ENCODE data around the gene ERVK3-1. TPM values are rescaled to one million over a fixed set of nuclear protein-coding genes. Genes with fewer than 3 reads are reported as not detected.
"Not testable (repeated sequence)": the region's sequence is repeated elsewhere in the genome, so short reads cannot be mapped to it uniquely, and the experiment has no call there.

ERVK3-1 gene
- total RNA-seq, 2 donors from 2014 or later = 70.8 to 73.5 TPM

GRCh38 chr19:58279042-58279924, 25.9 kb upstream of the ERVK3-1 start:
- peaks cover 17 to 47% of the 10 kb centered on the region in 2 donors for H3K36me3 Mint-ChIP-seq (ENCODE audit: insufficient read depth in 2 of 2)

GRCh38 chr19:58279925-58280316, 25.3 kb upstream of the ERVK3-1 start:
- DNase-seq (no peak), ATAC-seq (replicated peaks in 1 of 2) (no peak)
- H3K9me3 Mint-ChIP-seq = peaks cover 3% of the 10 kb centered on the region in 2 donors
- peaks cover 15 to 45% of the 10 kb centered on the region in 2 donors for H3K36me3 Mint-ChIP-seq (ENCODE audit: insufficient read depth in 2 of 2)
- peak overlapping the region; percentile 72 to 96 for H3K4me3 Mint-ChIP-seq
- no peaks in the 10 kb centered on the region for H3K27me3 Mint-ChIP-seq (ENCODE audit: low read depth)
- peak overlapping the region; percentile 71 for H3K27ac Mint-ChIP-seq
- H3K4me1 Mint-ChIP-seq (ENCODE audit: low read depth) = peaks cover 33% of the 10 kb centered on the region

More at GRCh38 chr19:58279042-58279924, 25.9 kb upstream of the ERVK3-1 start:
- Mint-ChIP-seq H3K27me3 (ENCODE audit: low read depth) (no peaks in the 10 kb centered on the region), H3K4me3 (peak overlapping the region; percentile 72 to 96), H3K27ac (peak overlapping the region; percentile 71), H3K4me1 (ENCODE audit: low read depth) (peaks cover 33% of the 10 kb centered on the region), H3K9me3 (peaks cover 3 to 5% of the 10 kb centered on the region in 2 donors)
- DNase-seq = peak; percentile 68 to 70
- peak; percentile 15 to 35 for ATAC-seq (replicated peaks in 1 of 2)

DNA sequence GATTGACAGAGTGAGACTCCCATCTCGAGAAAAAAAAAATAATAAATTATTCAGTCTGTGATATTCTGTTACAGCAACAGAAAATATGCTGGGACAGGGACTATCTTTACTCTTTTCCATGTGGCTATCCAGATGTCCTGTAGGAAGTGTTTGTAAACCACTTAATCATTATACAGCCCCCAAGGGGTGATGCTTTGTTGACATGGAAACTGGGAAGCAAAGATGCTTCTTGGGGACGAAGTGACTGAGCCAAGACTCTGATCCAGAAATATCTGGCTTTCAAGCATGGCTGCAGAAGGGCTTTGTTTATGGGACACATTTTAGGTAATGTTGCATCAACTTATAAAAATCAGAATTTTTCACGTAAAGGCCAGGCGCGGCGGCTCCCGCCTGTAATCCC, 21.0 kb upstream of the ERVK3-1 start:
- H3K36me3 Mint-ChIP-seq (ENCODE audit: insufficient read depth in 2 of 2) = peaks cover 20 to 45% of the 10 kb centered on the region in 2 donors
- no peak overlapping the region for H3K27ac Mint-ChIP-seq
- no peaks in the 10 kb centered on the region for H3K27me3 Mint-ChIP-seq (ENCODE audit: low read depth)
- no peak for ATAC-seq (replicated peaks in 1 of 2)
- H3K4me3 Mint-ChIP-seq = no peak overlapping the region
- DNase-seq = no peak
- H3K4me1 Mint-ChIP-seq (ENCODE audit: low read depth) = peaks cover 27% of the 10 kb centered on the region
- no peaks in the 10 kb centered on the region for H3K9me3 Mint-ChIP-seq

DNA sequence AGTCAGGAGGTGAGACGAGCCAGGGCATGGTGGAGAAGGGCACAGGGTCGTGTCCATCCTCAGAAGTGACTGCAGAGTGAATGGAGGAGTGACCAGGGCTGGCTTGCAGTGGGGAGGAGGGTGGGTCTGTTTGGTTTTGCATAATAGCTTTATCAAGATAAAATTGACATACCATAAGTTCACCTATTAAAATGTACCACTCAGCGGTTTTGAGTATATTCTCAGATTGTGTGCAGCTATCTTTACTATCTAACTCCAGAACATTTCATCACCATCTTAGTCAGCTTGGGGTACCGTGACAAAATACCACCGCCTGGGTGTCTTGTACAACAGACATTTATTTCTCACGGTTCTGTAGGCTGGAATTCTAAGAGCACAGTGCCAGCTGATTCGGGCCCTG, 13.2 kb upstream of the ERVK3-1 start:
- Mint-ChIP-seq H3K4me1 (ENCODE audit: low read depth) (no peaks in the 10 kb centered on the region), H3K36me3 (ENCODE audit: insufficient read depth in 2 of 2) (peaks cover 44 to 73% of the 10 kb centered on the region in 2 donors), H3K9me3 (peaks cover 19 to 22% of the 10 kb centered on the region in 2 donors), H3K27me3 (ENCODE audit: low read depth) (no peaks in the 10 kb centered on the region), H3K27ac (no peak overlapping the region), H3K4me3 (no peak overlapping the region)
- DNase-seq = no peak
- ATAC-seq (replicated peaks in 1 of 2) = no peak

GRCh38 chr19:58294743-58295374, 10.3 kb upstream of the ERVK3-1 start:
- Mint-ChIP-seq H3K36me3 (ENCODE audit: insufficient read depth in 2 of 2) (peaks cover 41 to 78% of the 10 kb centered on the region in 2 donors), H3K27ac (no peak overlapping the region), H3K9me3 (peaks cover 19 to 22% of the 10 kb centered on the region in 2 donors), H3K4me1 (ENCODE audit: low read depth) (no peaks in the 10 kb centered on the region), H3K27me3 (ENCODE audit: low read depth) (no peaks in the 10 kb centered on the region), H3K4me3 (no peak overlapping the region)
- no peak for DNase-seq
- no peak for ATAC-seq (replicated peaks in 1 of 2)

DNA sequence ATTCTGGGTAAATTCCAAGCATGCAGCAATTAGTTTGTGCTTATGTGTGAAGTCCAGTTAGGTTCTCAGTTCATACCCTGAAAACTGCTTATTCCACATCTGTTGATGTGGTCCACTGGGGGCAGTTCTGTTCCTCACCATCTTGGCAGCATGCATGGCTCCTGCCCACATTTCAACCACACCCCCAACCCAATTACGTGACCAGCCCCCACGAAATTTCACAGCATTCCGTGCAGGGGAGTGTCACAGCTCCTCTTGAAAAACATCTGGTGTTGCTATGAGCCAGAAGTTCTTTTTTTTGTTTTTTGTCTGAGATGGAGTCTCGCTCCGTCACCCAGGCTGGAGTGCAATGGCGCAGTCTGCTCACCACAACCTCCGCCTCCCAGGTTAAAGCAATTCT, 9.1 kb upstream of the ERVK3-1 start:
- H3K4me1 Mint-ChIP-seq (ENCODE audit: low read depth) = no peaks in the 10 kb centered on the region
- DNase-seq (no peak), ATAC-seq (replicated peaks in 1 of 2) (no peak)
- H3K27me3 Mint-ChIP-seq (ENCODE audit: low read depth) = no peaks in the 10 kb centered on the region
- peaks cover 22% of the 10 kb centered on the region in 2 donors for H3K9me3 Mint-ChIP-seq
- H3K4me3 Mint-ChIP-seq = no peak overlapping the region
- H3K36me3 Mint-ChIP-seq (ENCODE audit: insufficient read depth in 2 of 2) = peaks cover 42 to 75% of the 10 kb centered on the region in 2 donors
- H3K27ac Mint-ChIP-seq = no peak overlapping the region

DNA sequence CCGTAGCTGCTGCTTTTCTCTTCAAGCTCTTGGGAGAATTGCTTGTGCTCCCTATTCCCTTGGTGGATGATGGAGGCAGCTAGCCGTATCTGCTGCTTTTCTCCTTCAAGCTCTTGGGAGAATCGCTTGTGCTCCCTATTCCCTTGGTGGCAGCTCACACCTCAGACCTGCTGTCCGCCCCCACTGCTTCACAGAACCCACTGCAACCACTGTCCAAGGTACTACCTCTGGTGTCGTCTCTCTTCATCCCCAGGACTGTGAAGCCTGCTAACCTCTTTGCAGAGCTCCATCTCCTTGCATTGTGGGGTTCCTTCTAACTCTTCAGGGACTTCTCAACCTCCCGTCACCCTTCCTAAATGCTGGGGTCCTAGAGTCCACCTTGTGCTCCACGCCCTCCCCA, 4.6 kb upstream of the ERVK3-1 start:
- DNase-seq = no peak
- Mint-ChIP-seq H3K9me3 (peaks cover 0 to 3% of the 10 kb centered on the region in 2 donors), H3K27ac (no peak overlapping the region), H3K4me3 (no peak overlapping the region), H3K4me1 (ENCODE audit: low read depth) (peaks cover 15% of the 10 kb centered on the region), H3K36me3 (ENCODE audit: insufficient read depth in 2 of 2) (peaks cover 15 to 48% of the 10 kb centered on the region in 2 donors), H3K27me3 (ENCODE audit: low read depth) (no peaks in the 10 kb centered on the region)
- no peak for ATAC-seq (replicated peaks in 1 of 2)

DNA sequence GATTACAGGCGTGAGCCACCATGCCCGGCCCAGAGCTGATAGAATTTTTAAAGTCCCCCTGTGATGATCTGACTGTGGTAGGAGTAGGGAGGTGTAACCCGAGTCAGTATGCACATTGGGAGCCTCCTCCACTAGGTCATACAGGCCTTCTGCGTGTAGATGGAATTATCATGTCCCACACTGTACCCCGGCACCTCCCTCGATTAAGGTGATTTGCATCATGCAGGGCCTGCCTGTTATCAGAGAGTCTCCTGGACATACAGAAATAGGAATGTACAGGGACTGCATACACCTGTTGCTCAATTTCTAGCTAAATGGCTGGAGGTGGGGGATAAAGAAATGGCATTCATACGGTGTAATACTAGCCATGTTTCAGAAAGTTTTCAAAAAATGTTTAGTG, 922 bp upstream of the ERVK3-1 start:
- Mint-ChIP-seq H3K36me3 (ENCODE audit: insufficient read depth in 2 of 2) (peaks cover 19 to 40% of the 10 kb centered on the region in 2 donors), H3K4me3 (peak overlapping the region; percentile 91 to 98), H3K9me3 (peaks cover 0 to 3% of the 10 kb centered on the region in 2 donors), H3K4me1 (ENCODE audit: low read depth) (peaks cover 49% of the 10 kb centered on the region), H3K27ac (peak overlapping the region; percentile 85), H3K27me3 (ENCODE audit: low read depth) (no peaks in the 10 kb centered on the region)
- ATAC-seq (replicated peaks in 1 of 2) (no peak), DNase-seq (no peak)

GRCh38 chr19:58304748-58305064, 471 bp upstream of the ERVK3-1 start:
- peak; percentile 1 to 4 for ATAC-seq (replicated peaks in 1 of 2)
- DNase-seq = no peak
- peak overlapping the region; percentile 85 for H3K27ac Mint-ChIP-seq
- peaks cover 0 to 3% of the 10 kb centered on the region in 2 donors for H3K9me3 Mint-ChIP-seq
- peak overlapping the region; percentile 91 to 98 for H3K4me3 Mint-ChIP-seq
- no peaks in the 10 kb centered on the region for H3K27me3 Mint-ChIP-seq (ENCODE audit: low read depth)
- peaks cover 21 to 42% of the 10 kb centered on the region in 2 donors for H3K36me3 Mint-ChIP-seq (ENCODE audit: insufficient read depth in 2 of 2)
- H3K4me1 Mint-ChIP-seq (ENCODE audit: low read depth) = peaks cover 53% of the 10 kb centered on the region

DNA sequence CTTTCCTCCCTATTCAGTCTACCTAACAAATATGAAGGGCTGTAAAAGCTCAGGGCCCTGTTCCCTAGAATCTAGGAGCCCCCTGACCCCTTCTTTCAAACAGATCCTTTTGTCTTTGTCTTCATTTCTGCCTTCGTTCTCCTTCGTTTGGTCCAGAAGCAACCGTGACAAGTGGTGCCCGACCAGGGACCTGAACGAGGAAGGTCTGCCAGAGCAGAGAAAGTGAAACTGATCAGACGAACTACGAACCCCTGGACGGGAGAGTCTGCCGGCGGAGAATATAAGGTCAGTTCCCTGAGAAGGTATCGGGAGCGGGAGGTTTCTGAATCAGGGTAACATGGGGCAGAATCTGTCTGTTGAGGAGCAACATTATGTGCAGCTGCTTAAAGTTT, 751 bp downstream of the ERVK3-1 start:
- Mint-ChIP-seq H3K9me3 (no peaks in the 10 kb centered on the region), H3K27me3 (ENCODE audit: low read depth) (no peaks in the 10 kb centered on the region), H3K4me1 (ENCODE audit: low read depth) (peaks cover 61% of the 10 kb centered on the region), H3K4me3 (peak overlapping the region; percentile 91 to 98), H3K36me3 (ENCODE audit: insufficient read depth in 2 of 2) (peaks cover 15 to 41% of the 10 kb centered on the region in 2 donors), H3K27ac (peak overlapping the region; percentile 85)
- no peak for DNase-seq
- ATAC-seq (replicated peaks in 1 of 2) = no peak

GRCh38 chr19:58307736-58308135, 2.6 kb downstream of the ERVK3-1 start:
- peaks cover 64% of the 10 kb centered on the region for H3K4me1 Mint-ChIP-seq (ENCODE audit: low read depth)
- H3K4me3 Mint-ChIP-seq = peak overlapping the region; percentile 21 to 24
- no peak for ATAC-seq (replicated peaks in 1 of 2)
- H3K27ac Mint-ChIP-seq = no peak overlapping the region
- H3K9me3 Mint-ChIP-seq = no peaks in the 10 kb centered on the region
- DNase-seq = no peak
- peaks cover 23 to 51% of the 10 kb centered on the region in 2 donors for H3K36me3 Mint-ChIP-seq (ENCODE audit: insufficient read depth in 2 of 2)
- H3K27me3 Mint-ChIP-seq (ENCODE audit: low read depth) = no peaks in the 10 kb centered on the region

- not testable (repeated sequence) for H3K4me3 Mint-ChIP-seq; H3K9me3 Mint-ChIP-seq; H3K27ac Mint-ChIP-seq; DNase-seq; H3K27me3 Mint-ChIP-seq (ENCODE audit: low read depth); ATAC-seq (replicated peaks in 1 of 2)
- Mint-ChIP-seq H3K36me3 (ENCODE audit: insufficient read depth in 2 of 2) (peaks cover 29 to 55% of the 10 kb centered on the region in 2 donors), H3K4me1 (ENCODE audit: low read depth) (peaks cover 49% of the 10 kb centered on the region)
These were observed 5.5 kb downstream of the ERVK3-1 start for GRCh38 chr19:58310685-58311084.

GRCh38 chr19:58311345-58311865, 6.2 kb downstream of the ERVK3-1 start:
- Mint-ChIP-seq H3K27me3 (ENCODE audit: low read depth) (no peaks in the 10 kb centered on the region), H3K4me3 (no peak overlapping the region), H3K9me3 (no peaks in the 10 kb centered on the region), H3K27ac (peak overlapping the region; percentile 6), H3K36me3 (ENCODE audit: insufficient read depth in 2 of 2) (peaks cover 27 to 52% of the 10 kb centered on the region in 2 donors), H3K4me1 (ENCODE audit: low read depth) (peaks cover 42% of the 10 kb centered on the region)
- DNase-seq (no peak), ATAC-seq (replicated peaks in 1 of 2) (no peak)

Measured in activated T-cell treated with anti-CD3 and anti-CD28 coated beads, Interleukin-2, amount 50 U/mL, for 72 hours (primary cell).